ENCODE measurements around the gene DDC.

DNA sequence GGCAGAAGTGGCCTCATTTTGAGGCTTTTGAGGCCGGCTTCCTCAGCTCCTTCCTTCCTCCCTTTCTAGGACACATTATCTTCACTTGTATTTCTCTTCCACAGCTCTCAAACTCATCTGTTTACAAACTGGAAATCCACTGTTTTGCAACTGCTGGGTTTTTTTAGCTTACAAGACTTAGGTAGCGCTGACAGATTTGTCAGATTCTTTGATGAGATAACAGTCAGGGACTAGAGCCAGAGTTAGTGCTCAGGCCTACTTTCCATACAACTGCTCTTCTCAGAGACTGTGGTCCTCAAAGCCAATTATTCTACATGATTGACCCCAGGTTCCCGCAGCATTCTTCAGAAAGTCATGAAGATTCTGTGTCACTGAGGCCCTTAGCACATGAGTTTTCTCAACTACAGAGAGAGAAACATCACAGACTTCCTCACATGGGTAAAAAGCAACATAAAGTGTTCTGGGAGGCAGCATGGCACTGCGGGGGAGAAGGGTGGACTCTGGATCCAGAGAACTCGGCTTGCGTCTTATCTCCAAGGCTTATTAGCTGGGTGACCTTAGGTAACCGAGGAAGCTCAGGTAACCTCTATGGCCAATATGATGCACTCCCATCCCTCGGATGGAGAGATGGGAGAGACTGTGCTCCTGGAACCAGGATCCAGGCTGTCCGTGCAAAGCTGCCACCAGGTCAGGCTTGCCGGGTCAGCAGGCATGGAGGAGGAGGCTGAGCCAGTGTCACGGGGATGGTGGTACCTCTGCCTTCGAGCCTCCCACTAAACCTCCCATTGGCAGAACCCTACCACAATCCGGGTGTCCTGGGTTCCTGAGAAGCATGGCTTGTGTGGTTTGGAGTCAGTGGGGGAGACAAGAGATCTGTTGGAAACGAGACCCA is 10.5 kb downstream of the DDC start:
- TF ChIP-seq, protein P1, sequence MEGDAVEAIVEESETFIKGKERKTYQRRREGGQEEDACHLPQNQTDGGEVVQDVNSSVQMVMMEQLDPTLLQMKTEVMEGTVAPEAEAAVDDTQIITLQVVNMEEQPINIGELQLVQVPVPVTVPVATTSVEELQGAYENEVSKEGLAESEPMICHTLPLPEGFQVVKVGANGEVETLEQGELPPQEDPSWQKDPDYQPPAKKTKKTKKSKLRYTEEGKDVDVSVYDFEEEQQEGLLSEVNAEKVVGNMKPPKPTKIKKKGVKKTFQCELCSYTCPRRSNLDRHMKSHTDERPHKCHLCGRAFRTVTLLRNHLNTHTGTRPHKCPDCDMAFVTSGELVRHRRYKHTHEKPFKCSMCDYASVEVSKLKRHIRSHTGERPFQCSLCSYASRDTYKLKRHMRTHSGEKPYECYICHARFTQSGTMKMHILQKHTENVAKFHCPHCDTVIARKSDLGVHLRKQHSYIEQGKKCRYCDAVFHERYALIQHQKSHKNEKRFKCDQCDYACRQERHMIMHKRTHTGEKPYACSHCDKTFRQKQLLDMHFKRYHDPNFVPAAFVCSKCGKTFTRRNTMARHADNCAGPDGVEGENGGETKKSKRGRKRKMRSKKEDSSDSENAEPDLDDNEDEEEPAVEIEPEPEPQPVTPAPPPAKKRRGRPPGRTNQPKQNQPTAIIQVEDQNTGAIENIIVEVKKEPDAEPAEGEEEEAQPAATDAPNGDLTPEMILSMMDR (IDR thresholded peaks at IDR 0.05) = no peak
- TF ChIP-seq POLR2A (IDR thresholded peaks at IDR 0.05) = no peak
